MM.1S (cell line): ENCODE measurements around the gene ADARB1.

Experiments used
- CTCF ChIP-seq: fragments of 300-600 bp; sonication (generic); IDR thresholded peaks from 2 replicates; pipeline ENCODE4 v1.5.1; 2016; ENCODE audit warnings: antibody characterized with exemption, low read length, mixed read lengths
- EZH2 ChIP-seq: fragments of 300-600 bp; sonication (generic); optimal IDR thresholded peaks from 2 replicates; pipeline ENCODE3; 2017; ENCODE audit warnings: low read depth, mild to moderate bottlenecking, antibody characterized with exemption, low read length, mixed read lengths

- TF ChIP-seq CTCF (no peak), EZH2 (no peak)
Observed at GRCh38 chr21:45249626-45250025, 175.2 kb downstream of the ADARB1 start.
